OCI-LY1 (cell line): ENCODE measurements around the gene PRLH.

Source experiments
- CTCF ChIP-seq: fragments of 200-600 bp; sonication (generic), shearing (Covaris generic); IDR thresholded peaks from 2 replicates; pipeline ENCODE4 v1.5.1; 2017; ENCODE audit warnings: mild to moderate bottlenecking, antibody characterized with exemption, low read length, moderate library complexity, mixed read lengths
- EZH2 ChIP-seq: fragments of 200-600 bp; sonication (generic), shearing (Covaris generic); IDR thresholded peaks from 2 replicates; pipeline ENCODE4 v1.8.0; 2017; ENCODE audit warnings: borderline replicate concordance, mixed run types, mild to moderate bottlenecking, antibody characterized with exemption, low read length, moderate library complexity, mixed read lengths

- TF ChIP-seq CTCF (no peak), EZH2 (no peak)
Measured at GRCh38 chr2:237549643-237550415, 16.5 kb upstream of the PRLH start.
